NCI-H2107 treated with DMSO at 0.1 percent for 48 hours (cell line): ENCODE results near the gene NOTCH2.

Experiments used
- DNase-seq: peaks from one replicate; lab custom pipeline; 2025; ENCODE audit not compliant: unreplicated experiment; lab: John Stamatoyannopoulos, UW

NOTCH2 gene

DNA sequence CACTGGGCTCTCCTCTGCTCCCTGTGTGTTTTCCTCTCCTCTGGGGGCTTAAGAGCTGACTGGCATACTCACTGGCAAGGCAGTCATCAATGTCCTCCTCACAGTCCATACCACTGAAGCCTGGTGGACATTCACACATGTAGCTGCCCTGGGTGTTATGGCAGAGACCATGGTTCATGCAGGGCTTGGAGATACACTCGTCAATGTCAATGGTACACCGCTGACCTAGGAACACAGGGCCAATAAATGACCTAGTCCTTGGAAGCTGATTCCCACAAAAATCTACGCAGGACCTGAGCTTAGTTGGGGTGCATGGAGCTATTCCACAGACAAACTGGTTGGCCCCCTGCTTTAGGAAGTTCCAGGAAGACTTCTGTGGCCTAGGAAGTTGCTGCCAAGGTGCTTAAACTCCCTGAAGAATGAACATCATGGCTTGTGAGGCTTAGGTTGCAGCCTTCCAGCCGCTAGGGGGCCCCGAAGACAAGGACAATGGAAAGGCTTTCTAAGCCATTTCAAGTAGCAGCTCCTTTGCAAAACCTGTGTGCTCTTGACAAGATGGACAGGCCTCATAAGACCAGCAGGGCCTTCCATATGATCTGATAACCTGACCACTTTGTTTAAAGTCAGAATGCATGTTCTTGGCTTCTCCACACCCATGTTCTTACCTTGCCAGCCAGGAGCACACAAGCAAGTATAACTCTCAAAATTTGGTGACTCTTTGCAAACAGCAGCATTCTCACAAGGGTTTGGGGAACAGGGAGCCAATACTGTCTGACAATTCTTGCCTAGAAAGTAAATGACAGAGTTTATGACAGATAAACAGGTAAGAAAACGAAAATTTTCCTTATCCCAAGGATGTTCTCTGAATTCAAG lies 120.9 kb downstream of the NOTCH2 start:
- DNase-seq: peak; percentile 61

GRCh38 chr1:119947468-119947867 lies 122.0 kb downstream of the NOTCH2 start:
- no peak for DNase-seq

DNA sequence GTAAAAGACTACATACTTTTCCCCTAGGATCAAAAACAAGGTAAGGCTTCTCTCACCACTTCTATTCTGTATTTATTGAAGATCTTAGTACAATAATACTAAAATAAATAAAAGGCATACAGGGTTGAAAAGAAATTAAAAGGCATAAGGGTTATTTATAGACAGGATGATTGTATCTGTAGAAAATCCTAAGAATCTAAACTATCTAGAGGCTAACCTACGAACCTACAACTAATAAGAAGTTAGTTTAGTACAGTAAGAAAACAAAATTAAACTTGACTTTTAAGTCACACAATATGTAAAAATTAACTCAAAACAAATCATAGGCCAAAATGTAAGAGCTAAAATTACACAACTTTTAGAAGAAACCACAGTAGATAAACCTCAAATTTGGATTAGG lies 122.7 kb downstream of the NOTCH2 start:
- no peak for DNase-seq

DNA sequence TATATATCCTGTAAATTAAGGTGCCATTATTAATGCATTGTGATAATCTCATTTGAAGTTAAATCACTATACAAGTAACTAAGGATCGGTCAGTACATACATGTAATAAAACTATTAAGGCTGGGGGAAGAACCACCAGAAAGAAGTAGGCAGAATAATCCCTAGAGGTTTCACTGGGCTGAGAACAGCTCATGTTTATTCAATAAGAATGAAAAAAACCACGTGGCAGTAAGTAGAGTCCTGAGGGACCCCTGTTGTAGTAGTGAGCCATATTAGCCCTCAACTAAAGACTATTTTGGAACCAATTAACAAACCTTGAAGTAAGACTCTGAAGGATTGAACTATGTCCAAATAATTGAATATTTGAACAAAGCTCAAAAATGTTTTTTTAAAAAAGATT lies 126.2 kb downstream of the NOTCH2 start:
- no peak for DNase-seq

GRCh38 chr1:119941392-119941791 lies 128.1 kb downstream of the NOTCH2 start:
- DNase-seq: no peak

GRCh38 chr1:119940697-119941096 lies 128.8 kb downstream of the NOTCH2 start:
- no peak for DNase-seq

DNA sequence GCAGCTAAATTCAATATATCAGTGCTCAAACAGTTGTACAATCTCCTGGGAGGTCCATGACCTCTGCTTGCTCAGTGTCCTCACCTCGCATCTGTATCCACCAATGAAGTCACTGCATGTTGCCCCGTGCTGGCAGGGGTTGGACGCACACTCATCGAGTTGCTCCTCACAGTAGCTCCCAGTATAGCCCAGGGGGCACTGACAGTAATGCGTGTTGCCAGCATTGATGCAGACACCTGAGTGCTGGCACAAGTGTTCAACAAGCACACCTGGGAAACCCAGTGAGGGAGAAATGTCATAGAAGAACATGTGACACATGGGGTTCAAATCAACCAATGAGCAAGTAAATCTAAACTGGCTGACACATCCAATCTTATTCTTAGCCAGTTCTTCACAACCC lies 132.3 kb downstream of the NOTCH2 start:
- no peak for DNase-seq

DNA sequence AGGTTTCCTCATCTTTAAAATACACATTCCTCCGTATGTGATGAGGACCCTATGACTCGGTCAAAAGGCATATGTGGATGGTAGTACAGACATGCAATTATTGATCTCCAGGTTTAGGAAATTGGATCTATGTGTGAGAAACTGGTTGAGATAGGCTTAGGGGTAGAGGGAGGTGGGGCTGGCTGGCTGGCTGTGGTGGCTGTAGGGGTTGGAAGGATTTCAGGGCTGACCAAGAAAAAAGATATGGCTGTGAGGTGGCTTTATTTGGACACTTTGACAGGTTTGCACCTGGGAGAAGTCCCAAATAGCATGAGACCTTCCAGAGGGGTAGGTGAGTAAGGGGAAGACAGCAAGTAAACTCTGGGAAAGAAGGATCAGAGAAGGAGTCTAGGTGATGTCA lies 133.5 kb downstream of the NOTCH2 start:
- no peak for DNase-seq

DNA sequence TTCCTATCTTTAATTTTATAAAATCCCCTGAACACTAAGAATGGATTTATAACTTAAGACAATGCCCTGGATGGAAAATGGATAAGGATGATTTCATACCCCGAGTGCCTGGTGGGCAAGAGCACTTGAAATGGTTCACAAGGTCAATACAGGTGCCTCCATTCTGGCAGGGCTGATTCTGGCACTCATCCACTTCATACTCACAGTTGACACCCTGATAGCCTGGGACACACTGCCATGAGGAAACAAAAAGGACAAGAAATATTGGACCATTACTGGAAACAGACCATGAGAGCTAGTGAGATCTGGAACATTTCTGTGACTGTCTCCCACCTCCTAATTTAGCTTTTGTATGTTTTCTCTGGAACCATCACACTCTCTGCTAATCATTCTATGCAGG lies 134.1 kb downstream of the NOTCH2 start:
- no peak for DNase-seq

DNA sequence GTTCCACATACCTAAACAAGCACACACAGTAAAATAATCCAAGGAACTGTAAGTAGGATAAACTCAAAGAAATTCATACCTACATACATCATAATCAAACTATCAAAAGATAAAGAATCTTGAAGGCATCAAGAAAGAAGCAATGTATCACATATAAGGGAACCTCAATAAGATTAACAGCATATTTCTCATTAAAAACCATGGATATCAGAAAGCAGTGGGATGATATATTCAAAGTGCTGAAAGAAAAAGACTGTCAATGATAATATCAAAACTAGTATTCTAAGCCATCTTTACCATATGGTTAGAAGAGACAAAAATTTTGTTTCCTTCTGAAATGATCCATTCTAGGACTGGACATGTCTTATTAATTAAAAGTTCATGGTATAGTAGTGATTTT lies 136.1 kb downstream of the NOTCH2 start:
- DNase-seq: no peak

DNA sequence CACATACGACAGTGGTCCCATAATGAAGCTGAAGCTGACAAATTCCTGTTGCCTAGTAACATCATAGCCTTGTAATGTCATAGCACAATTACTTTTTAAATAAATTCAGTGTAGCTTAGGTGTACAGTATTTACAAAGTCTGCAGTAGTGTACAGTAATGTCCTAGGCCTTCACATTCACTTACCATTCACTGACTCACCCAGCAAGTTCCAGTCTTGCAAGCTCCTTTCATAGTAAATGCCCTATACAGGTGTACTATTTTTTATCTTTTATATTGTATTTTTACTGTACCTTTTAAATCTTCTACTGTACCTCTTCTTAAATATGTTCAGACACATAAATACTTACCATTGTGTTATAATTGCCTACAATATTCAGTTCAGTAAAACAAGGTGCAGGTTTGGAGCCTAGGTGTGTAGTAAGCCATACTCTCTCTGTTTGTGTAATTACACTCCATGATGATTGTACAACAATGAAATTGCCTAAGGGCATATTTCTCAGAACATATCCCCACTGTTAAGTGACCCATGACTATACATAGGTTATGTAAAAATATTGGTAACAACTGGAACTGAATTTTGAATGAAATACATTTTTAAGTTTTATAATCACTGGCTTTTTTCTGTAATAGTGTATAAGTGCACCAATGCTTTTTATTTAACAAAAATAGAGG lies 139.7 kb downstream of the NOTCH2 start:
- no peak for DNase-seq

- no peak for DNase-seq
Observed at GRCh38 chr1:119926553-119926952, 142.9 kb downstream of the NOTCH2 start.

- no peak for DNase-seq
Observed at GRCh38 chr1:119924948-119925898, 144.2 kb downstream of the NOTCH2 start.

DNA sequence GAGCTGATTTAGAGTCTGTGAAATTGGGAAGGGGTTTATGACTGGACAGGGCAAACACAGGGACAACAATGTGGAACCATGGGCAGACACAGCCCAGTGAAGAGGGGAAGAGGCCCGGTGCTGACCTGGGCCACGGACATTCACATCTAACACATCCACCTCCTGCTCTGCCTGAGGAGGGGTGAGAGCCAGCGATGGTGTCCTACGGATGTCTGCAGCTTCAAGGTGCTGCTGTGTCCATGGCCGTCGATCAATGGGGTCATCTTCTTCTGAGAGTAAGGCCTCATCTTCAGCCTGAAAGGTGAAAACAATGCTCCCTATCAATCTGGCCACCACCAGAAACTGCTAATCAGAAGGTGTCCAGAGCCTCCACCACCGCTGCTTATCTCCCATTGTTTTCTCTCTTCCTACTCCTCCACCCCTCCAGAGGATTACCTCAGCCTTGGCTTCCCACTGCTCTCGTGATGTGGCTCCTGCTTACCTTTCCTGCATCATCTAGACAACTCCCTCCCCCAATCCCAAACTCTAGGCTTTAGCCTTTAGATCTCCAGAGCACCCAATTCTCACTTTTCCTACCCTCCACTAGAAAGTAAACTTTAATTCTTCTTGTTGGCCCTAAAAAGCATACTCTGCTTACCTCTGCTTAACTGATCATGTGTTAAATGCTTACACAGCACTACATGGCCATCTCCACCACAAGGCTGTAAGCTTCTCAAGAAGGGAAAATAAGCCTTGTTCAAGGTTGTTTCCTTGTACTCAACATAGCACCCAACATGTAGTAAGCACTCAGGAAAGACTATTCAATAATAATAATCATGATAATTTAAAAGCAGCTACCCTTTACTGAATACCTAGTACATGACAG lies 149.1 kb downstream of the NOTCH2 start:
- DNase-seq: no peak

DNA sequence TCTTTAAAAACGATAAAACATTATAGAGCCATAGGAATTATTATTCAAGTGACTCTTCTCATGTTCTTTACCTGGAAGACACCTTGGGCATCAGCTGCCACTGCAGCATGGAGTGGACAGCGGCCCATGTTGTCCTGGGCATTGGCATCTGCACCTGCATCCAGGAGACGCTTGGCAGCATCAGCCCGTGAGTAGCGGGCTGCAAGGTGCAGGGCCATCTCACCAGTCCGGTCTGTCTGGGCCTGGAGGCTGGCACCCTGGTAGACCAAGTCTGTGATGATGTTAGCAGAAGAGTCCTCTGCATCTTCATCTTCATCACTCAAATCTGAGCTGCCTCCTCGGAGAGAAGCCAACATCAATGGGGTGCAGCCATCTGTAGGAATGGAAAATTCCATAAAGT lies 150.2 kb downstream of the NOTCH2 start:
- no peak for DNase-seq

- no peak for DNase-seq
Observed at GRCh38 chr1:119918301-119918700, 151.2 kb downstream of the NOTCH2 start.

GRCh38 chr1:119917304-119918055 lies 152.0 kb downstream of the NOTCH2 start:
- DNase-seq: no peak

DNA sequence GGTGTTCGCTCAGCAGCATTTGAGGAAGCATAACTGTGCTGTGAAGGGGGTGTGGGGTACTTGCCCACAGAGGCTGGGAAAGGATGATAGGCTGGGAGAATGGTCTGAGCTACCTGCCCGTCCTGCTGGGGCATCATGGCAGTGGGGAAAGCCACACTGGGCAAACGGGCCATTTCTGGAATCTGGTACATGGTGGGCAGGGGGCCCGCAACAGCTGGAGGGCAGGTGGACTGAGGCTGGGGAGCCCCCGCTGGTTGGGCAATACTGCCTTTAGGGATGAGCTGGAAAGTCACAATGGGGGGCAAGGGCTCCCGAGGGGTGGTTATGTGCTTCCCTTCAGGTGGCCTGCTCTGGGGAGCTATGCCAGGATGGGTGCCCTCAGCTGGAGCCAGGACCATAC lies 153.9 kb downstream of the NOTCH2 start:
- no peak for DNase-seq

DNA sequence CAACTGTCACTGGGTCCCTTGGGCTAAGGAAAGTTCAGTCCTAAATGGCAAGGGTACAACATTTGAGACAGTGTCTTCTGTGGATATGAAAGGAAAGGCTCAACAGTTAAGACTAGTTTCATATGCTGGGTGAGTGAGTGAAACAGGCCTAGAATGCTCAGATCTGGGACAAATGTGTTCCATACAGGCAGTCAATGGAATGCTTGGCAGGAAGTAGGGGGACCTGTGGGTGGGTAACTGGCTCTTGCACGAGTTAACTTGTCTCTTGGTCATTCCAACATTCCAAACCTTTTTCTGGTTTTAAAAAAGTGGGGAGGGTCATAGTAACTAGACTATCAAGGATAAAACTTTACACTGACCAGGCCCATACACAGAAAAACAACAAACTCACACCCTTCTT lies 155.4 kb downstream of the NOTCH2 start:
- DNase-seq: no peak

- DNase-seq: no peak
Observed at GRCh38 chr1:119912963-119913362, 156.5 kb downstream of the NOTCH2 start.
